NB4 (cell line): ENCODE measurements around the gene CDH13.

Experiments used
- DNase-seq: peaks from one replicate; pipeline ENCODE4 v3.0.0; 2010; ENCODE audit warnings: low read depth
- H3K4me3 ChIP-seq: one replicate; pipeline ENCODE4 v1.5.1; 2011; ENCODE audit warnings: mild to moderate bottlenecking, low read depth, low read length, moderate library complexity
- CTCF ChIP-seq: IDR thresholded peaks from one replicate; pipeline ENCODE4 v1.5.1; 2012; ENCODE audit warnings: low read depth, low read length
- MYC ChIP-seq: IDR thresholded peaks from 2 replicates; pipeline ENCODE4 v1.6.1; 2011; ENCODE audit warnings: low read depth, low read length
- POLR2A ChIP-seq: IDR thresholded peaks from 2 replicates; pipeline ENCODE4 v1.6.1; 2011; ENCODE audit warnings: mild to moderate bottlenecking; ENCODE audit not compliant: insufficient read length; ENCODE audit errors: extremely low read depth
- TF ChIP-seq, protein P1 (sequence below): IDR thresholded peaks from 2 replicates; pipeline ENCODE4 v1.6.1; 2011; ENCODE audit warnings: low read depth, low read length

Gene CDH13

DNA sequence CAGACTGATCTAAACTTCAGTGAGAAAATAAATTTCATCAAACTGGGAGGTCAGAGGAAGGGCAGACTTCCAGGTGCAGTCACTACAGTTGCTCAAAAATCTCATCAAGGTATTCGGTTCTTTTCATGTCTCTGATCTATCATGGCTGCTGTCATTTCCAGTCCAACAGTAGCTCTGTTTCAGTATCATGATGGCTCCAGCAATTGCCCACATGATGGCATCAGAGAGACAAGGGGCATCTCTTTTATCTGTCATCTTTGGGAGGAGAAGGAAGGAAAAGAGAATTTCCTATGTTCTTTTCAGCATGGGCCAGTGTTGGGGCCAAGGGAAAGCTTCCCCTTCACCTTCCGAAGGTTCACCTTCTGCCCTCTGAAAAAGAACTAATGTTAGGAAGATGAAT is 676.1 kb downstream of the CDH13 start:
- DNase-seq = no peak
- no peak overlapping the region for H3K4me3 ChIP-seq
- TF ChIP-seq, protein P1, sequence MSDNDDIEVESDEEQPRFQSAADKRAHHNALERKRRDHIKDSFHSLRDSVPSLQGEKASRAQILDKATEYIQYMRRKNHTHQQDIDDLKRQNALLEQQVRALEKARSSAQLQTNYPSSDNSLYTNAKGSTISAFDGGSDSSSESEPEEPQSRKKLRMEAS = no peak

GRCh38 chr16:83305092-83305491 is 678.3 kb downstream of the CDH13 start:
- DNase-seq = no peak
- H3K4me3 ChIP-seq = no peak overlapping the region
- TF ChIP-seq POLR2A = no peak
- TF ChIP-seq, protein P1 = no peak
- no peak for TF ChIP-seq CTCF
- no peak for TF ChIP-seq MYC

DNA sequence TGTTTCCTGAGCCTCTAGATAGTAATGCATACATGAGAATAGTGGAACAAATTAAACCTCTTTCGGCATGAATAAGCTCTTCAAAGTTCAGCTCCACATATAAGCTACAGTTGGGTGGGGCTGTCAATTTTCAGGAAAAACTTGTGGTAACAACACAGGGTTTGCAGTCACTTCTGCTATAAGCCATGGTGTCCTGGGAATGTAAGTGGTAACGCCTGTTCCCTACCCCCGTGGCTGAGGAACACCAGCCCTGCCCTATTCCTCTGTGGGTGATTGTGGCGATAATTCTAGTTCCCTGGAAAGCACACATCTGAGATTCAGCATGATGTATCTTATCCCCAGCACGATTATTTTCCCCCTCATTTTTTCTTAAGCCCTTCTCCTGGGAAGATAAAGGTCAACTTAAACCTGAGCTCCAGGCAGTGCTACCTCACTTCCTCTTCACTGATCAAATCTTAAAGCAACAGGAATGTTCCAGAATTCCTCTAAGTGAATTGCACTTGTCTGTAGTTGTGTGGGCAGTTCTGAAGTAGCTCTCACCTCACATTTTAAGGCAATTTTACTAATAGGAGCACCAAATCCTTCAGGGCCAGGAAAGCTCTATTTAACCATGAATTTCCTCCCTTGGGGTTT is 680.3 kb downstream of the CDH13 start:
- TF ChIP-seq, protein P1 = no peak
- TF ChIP-seq POLR2A (no peak), MYC (no peak), CTCF (no peak)
- DNase-seq = no peak
- H3K4me3 ChIP-seq = no peak overlapping the region

- H3K4me3 ChIP-seq = no peak overlapping the region
- no peak for DNase-seq
- TF ChIP-seq CTCF (no peak), MYC (no peak), POLR2A (no peak)
These were observed 680.8 kb downstream of the CDH13 start for GRCh38 chr16:83307594-83307992.

GRCh38 chr16:83308414-83308813 is 681.6 kb downstream of the CDH13 start:
- no peak for DNase-seq
- TF ChIP-seq POLR2A (no peak), CTCF (no peak)
- TF ChIP-seq, protein P1 = no peak
- H3K4me3 ChIP-seq = no peak overlapping the region

DNA sequence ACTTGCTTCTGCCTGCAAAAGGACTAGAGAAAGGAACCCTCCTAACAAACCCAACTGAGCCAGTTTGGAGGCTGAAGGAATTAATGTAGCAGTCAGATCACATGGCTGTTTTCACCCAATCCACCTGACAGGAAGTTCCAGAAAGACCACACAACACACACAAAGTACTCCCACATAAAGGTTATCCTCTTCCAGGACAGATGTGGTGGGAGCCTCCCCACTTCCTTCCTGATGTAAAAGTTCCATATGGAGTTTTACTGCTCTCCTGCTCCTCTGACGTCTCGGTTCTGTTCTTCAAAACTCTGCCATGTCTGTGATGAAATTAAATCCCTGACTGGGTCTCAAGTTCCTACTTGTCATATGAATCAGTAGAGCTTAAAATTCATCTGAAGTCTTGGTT is 684.0 kb downstream of the CDH13 start:
- TF ChIP-seq, protein P1 = no peak
- TF ChIP-seq CTCF (no peak), POLR2A (no peak), MYC (no peak)
- H3K4me3 ChIP-seq = no peak overlapping the region
- DNase-seq = no peak
